HUES6 (cell line): ENCODE measurements around the gene ADAMTS7.

Experiments
- H3K27ac ChIP-seq: 2 replicates; pipeline ENCODE4 v1.7.0; 2013; ENCODE audit warnings: low read depth, mild to moderate bottlenecking, low read length, inconsistent platforms
- H3K27me3 ChIP-seq: 2 replicates; pipeline ENCODE4 v1.6.1; 2013; ENCODE audit warnings: low read length; ENCODE audit not compliant: control insufficient read depth, insufficient read depth
- H3K36me3 ChIP-seq: 2 replicates; pipeline ENCODE4 v1.6.1; 2013; ENCODE audit warnings: low read length; ENCODE audit not compliant: control insufficient read depth, insufficient read depth
- H3K4me1 ChIP-seq: 2 replicates; pipeline ENCODE4 v1.6.1; 2013; ENCODE audit warnings: low read length; ENCODE audit not compliant: control insufficient read depth, insufficient read depth
- H3K4me3 ChIP-seq: 2 replicates; pipeline ENCODE4 v1.5.1; 2013; ENCODE audit warnings: low read depth, low read length
- H3K9ac ChIP-seq: one replicate; pipeline ENCODE4 v1.6.1; 2013; ENCODE audit warnings: mild to moderate bottlenecking, low read length
- H3K9me3 ChIP-seq: 2 replicates; pipeline ENCODE4 v1.6.1; 2013; ENCODE audit warnings: low read depth, low read length; ENCODE audit not compliant: control insufficient read depth, insufficient read depth

ADAMTS7 gene

GRCh38 chr15:78712797-78713515 is 98.3 kb downstream of the ADAMTS7 start:
- H3K9me3 ChIP-seq, result peaks cover 20% of the 10 kb centered on the region
- no peak overlapping the region for H3K27ac ChIP-seq
- H3K4me3 ChIP-seq, result no peak overlapping the region
- no peak overlapping the region for H3K9ac ChIP-seq
- peaks cover 18% of the 10 kb centered on the region for H3K27me3 ChIP-seq
- peaks cover 2% of the 10 kb centered on the region; the same call in 1 of the 2 replicates for H3K4me1 ChIP-seq
- no peaks in the 10 kb centered on the region for H3K36me3 ChIP-seq

GRCh38 chr15:78711638-78712037 is 99.6 kb downstream of the ADAMTS7 start:
- no peak overlapping the region for H3K9ac ChIP-seq
- H3K36me3 ChIP-seq, result no peaks in the 10 kb centered on the region
- H3K9me3 ChIP-seq, result peaks cover 20% of the 10 kb centered on the region
- no peak overlapping the region for H3K27ac ChIP-seq
- H3K27me3 ChIP-seq, result peaks cover 22% of the 10 kb centered on the region
- H3K4me3 ChIP-seq, result no peak overlapping the region
- H3K4me1 ChIP-seq, result peaks cover 2% of the 10 kb centered on the region; the same call in 1 of the 2 replicates

GRCh38 chr15:78709263-78709882 is 101.9 kb downstream of the ADAMTS7 start:
- peaks cover 25% of the 10 kb centered on the region for H3K9me3 ChIP-seq
- H3K27me3 ChIP-seq, result peaks cover 24% of the 10 kb centered on the region
- no peak overlapping the region for H3K9ac ChIP-seq
- peaks cover 2% of the 10 kb centered on the region; the same call in 1 of the 2 replicates for H3K4me1 ChIP-seq
- no peak overlapping the region for H3K4me3 ChIP-seq
- no peak overlapping the region for H3K27ac ChIP-seq
- H3K36me3 ChIP-seq, result no peaks in the 10 kb centered on the region
